Activated CD8-positive, alpha-beta memory T cell treated with anti-CD3 and anti-CD28 coated beads, Interleukin-2, amount 50 U/mL, for 24 hours (primary cell): ENCODE data around the gene USP16.

Experiments
- DNase-seq: peaks from one replicate; pipeline ENCODE4 v3.0.0-alpha.2; 2020; ENCODE audit errors: extremely low read depth

The USP16 gene

DNA sequence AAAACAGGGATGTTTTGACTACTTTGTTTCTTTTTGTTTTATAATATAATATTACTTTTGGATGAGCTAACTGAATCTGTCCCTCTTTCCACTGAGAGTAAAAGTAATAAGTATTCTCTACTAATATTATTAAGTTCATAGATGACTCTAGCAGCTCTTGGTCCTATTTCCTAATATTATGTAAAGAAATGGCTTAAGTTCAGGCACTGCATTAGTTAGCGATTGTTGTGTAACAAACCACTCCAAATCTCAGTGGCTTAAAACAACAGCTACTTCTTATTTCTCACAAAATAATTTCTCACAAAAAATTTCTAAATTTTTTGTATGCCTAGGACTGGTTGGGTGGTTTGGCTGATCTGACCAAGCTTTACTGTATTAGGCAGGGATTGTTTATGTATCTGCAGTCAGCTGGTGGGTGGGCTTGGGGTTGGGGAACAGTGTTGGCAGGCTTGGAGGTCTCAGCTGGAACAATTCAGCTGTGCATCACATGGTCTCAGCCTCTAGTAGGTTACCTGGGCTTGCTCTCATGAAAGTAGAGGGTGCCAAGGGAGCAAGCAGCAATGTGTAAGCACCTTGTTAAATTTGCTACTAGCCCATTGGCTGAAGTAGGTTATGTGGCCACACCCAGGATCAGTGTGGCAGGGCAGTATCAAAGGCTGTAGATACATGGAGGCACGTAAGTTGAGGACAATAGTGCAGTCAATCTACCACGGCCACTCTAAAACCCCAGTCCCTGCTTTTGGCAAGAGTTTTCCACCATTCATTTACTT, 57.8 kb downstream of the USP16 start:
- no peak for DNase-seq

GRCh38 chr21:29083306-29083705, 58.8 kb downstream of the USP16 start:
- no peak for DNase-seq

- DNase-seq: no peak
Measured at GRCh38 chr21:29084372-29084771, 59.9 kb downstream of the USP16 start.

GRCh38 chr21:29085106-29085752, 60.8 kb downstream of the USP16 start:
- no peak for DNase-seq

GRCh38 chr21:29091033-29091432, 66.6 kb downstream of the USP16 start:
- DNase-seq: no peak

DNA sequence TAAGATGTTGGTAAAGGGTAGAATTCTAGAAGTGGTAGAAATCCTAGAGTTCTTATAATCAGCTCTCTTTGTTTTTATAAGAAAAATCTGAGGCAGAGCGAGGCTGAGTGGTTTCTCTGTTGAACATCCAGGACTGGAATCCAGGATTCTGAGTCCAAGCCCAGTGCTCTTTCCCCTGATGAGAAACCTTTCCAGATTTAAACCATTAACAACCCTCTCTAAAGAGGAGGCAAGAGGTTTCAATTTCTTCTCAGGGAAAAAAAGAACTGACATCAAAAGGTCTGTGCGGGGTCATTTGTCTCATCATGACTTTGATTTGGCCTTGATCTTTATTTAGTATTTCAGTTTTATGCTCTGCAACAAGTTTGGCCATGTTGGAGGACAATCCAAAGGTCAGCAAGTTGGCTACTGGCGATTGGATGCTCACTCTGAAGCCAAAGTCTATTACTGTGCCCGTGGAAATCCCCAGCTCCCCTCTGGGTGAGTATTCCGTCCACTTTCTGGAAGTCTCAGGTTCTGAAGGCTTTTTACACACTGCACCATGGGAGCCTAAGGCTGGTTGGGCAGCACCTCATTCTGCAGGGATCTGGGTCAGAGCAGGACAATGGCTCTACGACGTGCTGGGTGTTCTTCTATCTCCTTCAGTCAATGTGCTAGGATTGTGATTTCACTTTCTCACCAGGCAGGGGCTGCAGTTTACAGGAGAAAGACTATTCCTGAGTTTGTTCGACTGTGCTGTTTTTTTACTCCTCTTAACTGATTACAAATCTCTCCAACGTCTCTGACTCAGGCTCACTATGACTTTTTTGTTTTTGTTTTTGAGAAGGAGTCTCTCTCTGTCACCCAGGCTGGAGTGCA, 67.9 kb downstream of the USP16 start:
- DNase-seq: no peak

GRCh38 chr21:29096218-29097015, 71.9 kb downstream of the USP16 start:
- no peak for DNase-seq

GRCh38 chr21:29098156-29098555, 73.7 kb downstream of the USP16 start:
- DNase-seq: no peak

DNA sequence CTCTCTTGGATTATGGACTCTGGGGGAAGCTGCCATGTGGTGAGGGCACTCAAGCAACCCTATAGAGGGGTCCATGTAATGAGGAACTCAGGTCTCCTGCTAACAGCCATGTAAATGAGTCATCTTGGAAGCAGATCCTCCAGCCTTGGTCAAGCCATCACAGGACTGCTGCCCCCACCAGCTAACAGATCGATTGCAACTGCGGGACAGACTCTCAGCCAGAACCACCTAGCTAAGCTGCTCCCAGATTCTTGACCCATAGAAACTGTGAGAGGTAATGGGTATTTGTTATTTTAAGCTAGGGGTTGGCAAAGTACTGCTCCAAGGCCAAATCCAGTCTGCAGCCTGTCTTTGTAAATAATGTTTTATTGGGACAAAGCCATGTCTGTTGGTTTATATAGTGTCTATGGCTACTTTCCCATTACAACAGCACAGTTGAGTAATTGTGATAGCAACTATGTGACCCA, 78.4 kb downstream of the USP16 start:
- DNase-seq: no peak
